HepG2 (cell line): ENCODE measurements around the gene LSR.

ENCODE experiments used
- CEBPG ChIP-seq: IDR thresholded peaks from 2 replicates; pipeline ENCODE4 v1.6.1; 2016
- CTCF ChIP-seq: sonication (generic); formaldehyde crosslinking; IDR thresholded peaks from 2 replicates; pipeline ENCODE4 v1.5.0; 2020; ENCODE audit warnings: mild to moderate bottlenecking, missing genetic modification reagents, moderate library complexity
- DNMT1 ChIP-seq: sonication (generic); formaldehyde crosslinking; IDR thresholded peaks from 2 replicates; pipeline ENCODE4 v1.5.1; 2020; ENCODE audit warnings: mild to moderate bottlenecking, missing genetic modification reagents
- EP300 ChIP-seq, 3 experiments: sonication (generic) in 1 of 3; formaldehyde crosslinking in 1 of 3; IDR thresholded peaks; 2 replicates each; pipeline versions ENCODE4 v1.5.1 to v1.6.1; 2011 to 2020; ENCODE audit warnings: low read depth in 2 of 3, low read length in 2 of 3, borderline replicate concordance in 1 of 3, improper control_type of control experiment in 1 of 3, mild to moderate bottlenecking in 1 of 3, missing genetic modification reagents in 1 of 3, moderate library complexity in 1 of 3
- MLLT10 ChIP-seq: sonication (generic); formaldehyde crosslinking; IDR thresholded peaks from 2 replicates; pipeline ENCODE4 v1.4.0; 2020; ENCODE audit warnings: missing genetic modification reagents
- POLR2A ChIP-seq, 2 experiments: IDR thresholded peaks; 2 replicates each; pipeline ENCODE4 v1.6.1; 2011; ENCODE audit warnings: low read depth in 2 of 2, low read length in 2 of 2, mild to moderate bottlenecking in 1 of 2, moderate library complexity in 1 of 2; ENCODE audit not compliant: insufficient read depth in 1 of 2
- PREB ChIP-seq: sonication (generic); formaldehyde crosslinking; IDR thresholded peaks from 2 replicates; pipeline ENCODE4 v1.4.0; 2020; ENCODE audit warnings: missing genetic modification reagents
- TCF7L2 ChIP-seq: IDR thresholded peaks from 2 replicates; pipeline ENCODE4 v1.6.1; 2011; ENCODE audit warnings: mild to moderate bottlenecking, low read depth, low read length, moderate library complexity
- YY1 ChIP-seq: IDR thresholded peaks from 2 replicates; pipeline ENCODE4 v1.6.1; 2011; ENCODE audit warnings: low read length, low read depth, moderate library complexity, mild to moderate bottlenecking; ENCODE audit not compliant: insufficient read depth, insufficient replicate concordance
- ZBTB7A ChIP-seq: sonication (generic); formaldehyde crosslinking; IDR thresholded peaks from 2 replicates; pipeline ENCODE4 v1.8.0; 2022; ENCODE audit warnings: mild to moderate bottlenecking, missing genetic modification reagents
- ZNF543 ChIP-seq: sonication (generic); formaldehyde crosslinking; IDR thresholded peaks from 2 replicates; pipeline ENCODE4 v1.4.0; 2020; ENCODE audit warnings: mild to moderate bottlenecking, missing genetic modification reagents

- TF ChIP-seq POLR2A (IDR thresholded peaks at IDR 0.05; ENCODE audit: insufficient read depth in 1 of 2, low read depth in 2 of 2, low read length in 2 of 2) (no peak), PREB (CRISPR knock-in tag) (no peak), CEBPG (CRISPR knock-in tag) (no peak), MLLT10 (no peak), CTCF (CRISPR knock-in tag) (no peak), DNMT1 (CRISPR knock-in tag) (no peak), EP300 (IDR thresholded peaks at IDR 0.05; ENCODE audit: low read depth in 2 of 2, low read length in 2 of 2) (no peak), EP300 (CRISPR knock-in tag; IDR thresholded peaks at IDR 0.05; ENCODE audit: borderline replicate concordance) (no peak), YY1 (no peak), ZBTB7A (no peak), TCF7L2 (no peak), ZNF543 (no peak)
Measured at GRCh38 chr19:35241417-35241816, 7.4 kb upstream of the LSR start.
